GM12801 (cell line): ENCODE data around the gene CTBP1.

Experiments used
- TF ChIP-seq, protein P1 (sequence below): IDR thresholded peaks from one replicate; pipeline ENCODE4 v1.5.1; 2011; ENCODE audit warnings: control low read depth; ENCODE audit not compliant: insufficient read length; ENCODE audit errors: extremely low read depth

Gene CTBP1

DNA sequence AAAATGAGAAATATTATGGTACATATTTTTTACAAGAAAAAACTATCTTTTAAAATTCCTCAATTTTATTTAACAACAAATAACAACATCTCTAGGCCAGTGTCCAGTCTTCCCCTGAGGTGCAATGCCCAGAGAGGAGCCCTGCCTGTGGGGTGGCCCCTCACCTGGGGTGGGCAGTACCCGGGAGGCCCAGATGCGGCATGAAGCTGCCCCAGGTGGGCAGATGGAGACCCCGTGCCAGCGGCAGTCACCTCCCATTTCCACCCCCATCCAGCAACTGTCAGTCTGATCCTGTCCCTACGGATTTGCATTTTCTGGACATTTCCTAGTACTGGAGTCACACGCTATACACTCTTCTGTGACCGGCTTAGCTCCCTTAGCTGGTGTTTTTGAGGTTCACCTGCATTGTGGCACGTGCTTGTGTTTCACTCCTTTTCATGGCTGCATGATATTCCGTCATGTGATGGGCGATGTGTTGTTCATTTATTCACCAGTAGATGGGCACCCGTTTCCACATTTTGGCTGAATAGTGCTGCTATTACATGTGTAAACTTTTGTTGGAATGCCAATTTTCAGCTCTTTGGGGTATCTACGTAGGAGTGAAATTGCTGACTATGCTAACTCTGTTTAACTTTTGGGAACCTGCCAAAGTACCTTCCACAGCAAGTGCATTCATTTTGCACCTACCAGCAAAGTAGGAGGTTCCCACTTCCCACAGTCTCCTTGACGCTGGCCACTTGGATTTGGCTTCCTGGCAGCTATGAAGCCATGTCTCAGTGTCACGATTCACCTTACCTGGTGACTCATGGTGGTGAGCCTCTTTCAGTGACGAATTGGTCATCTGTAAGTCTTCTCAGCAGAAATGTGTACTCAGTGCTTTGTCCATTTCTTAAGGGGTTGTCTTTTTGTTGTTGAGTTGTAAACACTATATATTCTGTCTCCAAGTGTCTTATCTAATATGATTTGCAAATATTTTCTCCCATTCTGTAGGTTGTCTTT is 29.0 kb upstream of the CTBP1 start:
- TF ChIP-seq, protein P1, sequence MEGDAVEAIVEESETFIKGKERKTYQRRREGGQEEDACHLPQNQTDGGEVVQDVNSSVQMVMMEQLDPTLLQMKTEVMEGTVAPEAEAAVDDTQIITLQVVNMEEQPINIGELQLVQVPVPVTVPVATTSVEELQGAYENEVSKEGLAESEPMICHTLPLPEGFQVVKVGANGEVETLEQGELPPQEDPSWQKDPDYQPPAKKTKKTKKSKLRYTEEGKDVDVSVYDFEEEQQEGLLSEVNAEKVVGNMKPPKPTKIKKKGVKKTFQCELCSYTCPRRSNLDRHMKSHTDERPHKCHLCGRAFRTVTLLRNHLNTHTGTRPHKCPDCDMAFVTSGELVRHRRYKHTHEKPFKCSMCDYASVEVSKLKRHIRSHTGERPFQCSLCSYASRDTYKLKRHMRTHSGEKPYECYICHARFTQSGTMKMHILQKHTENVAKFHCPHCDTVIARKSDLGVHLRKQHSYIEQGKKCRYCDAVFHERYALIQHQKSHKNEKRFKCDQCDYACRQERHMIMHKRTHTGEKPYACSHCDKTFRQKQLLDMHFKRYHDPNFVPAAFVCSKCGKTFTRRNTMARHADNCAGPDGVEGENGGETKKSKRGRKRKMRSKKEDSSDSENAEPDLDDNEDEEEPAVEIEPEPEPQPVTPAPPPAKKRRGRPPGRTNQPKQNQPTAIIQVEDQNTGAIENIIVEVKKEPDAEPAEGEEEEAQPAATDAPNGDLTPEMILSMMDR: no peak

DNA sequence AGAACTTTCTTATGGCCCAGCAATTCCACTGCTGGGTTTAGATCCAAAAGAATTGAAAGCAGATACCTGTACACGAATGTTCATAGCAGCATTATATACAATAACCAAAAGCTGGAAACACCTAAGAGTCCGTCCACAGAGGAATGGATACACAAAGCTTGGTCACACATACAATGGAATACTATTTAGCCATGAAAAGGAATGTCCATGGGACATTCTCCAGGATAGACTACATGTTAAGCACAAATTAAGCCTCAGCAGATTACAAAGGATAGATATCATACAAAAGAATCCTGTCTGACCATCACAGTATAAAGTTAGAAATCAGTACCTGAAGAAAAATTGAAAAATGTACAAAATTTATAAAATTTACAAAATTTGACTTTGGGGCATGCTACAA is 28.1 kb upstream of the CTBP1 start:
- TF ChIP-seq, protein P1: no peak

DNA sequence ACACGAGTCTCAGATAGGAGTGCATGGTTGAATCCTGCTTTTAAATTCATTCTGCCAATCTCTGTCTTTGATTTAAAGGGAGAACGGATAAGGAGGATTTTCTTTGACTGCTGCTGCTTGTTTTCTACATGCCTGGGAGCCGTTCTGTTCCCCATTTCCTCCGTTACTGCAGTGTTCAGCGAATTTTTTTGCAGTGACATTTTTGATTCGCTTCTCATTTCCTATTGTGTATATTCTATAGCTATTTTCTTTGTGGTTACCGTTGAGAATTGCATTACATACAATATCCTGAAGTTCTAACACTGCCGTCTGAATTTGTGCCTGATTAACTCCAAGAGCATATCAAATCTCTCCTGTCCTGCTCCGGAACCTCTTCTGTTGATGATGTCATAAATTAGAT is 25.9 kb upstream of the CTBP1 start:
- TF ChIP-seq, protein P1: no peak

DNA sequence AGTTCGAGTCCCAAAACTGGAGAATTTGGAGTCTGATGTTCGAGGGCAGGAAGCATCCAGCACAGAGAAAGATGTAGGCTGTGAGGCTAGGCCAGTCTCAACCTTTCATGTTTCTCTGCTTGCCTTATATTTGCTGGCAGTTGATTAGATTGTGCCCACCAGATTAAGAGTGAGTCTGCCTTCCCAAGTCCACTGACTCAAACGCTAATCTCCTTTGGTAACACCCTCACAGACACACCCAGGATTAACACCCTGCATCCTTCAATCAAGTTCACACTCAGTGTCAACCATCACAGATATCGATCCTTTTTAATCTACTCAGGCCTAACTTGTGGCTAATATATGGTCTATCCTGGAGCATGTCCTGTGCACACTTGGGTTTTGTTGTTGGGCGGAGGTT is 22.8 kb upstream of the CTBP1 start:
- TF ChIP-seq, protein P1: no peak

DNA sequence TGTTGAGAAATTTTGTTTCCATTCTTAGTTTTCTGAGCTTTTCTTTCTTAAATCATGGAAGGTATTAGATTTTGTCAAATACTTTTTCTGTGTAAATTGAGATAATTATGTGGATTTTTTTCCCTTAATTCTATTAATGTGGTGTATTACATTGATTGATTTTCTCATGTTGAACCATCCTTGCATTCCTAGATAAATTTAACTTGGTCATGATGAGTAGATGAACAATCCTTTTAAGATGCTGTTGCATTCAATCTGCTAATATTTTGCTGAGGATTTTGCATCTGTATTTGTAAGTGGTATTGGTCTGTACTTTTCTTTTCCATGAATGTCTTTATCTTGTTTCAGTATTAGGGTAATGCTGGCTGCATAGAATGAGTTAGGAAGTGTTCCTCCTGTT is 20.3 kb upstream of the CTBP1 start:
- TF ChIP-seq, protein P1: no peak

DNA sequence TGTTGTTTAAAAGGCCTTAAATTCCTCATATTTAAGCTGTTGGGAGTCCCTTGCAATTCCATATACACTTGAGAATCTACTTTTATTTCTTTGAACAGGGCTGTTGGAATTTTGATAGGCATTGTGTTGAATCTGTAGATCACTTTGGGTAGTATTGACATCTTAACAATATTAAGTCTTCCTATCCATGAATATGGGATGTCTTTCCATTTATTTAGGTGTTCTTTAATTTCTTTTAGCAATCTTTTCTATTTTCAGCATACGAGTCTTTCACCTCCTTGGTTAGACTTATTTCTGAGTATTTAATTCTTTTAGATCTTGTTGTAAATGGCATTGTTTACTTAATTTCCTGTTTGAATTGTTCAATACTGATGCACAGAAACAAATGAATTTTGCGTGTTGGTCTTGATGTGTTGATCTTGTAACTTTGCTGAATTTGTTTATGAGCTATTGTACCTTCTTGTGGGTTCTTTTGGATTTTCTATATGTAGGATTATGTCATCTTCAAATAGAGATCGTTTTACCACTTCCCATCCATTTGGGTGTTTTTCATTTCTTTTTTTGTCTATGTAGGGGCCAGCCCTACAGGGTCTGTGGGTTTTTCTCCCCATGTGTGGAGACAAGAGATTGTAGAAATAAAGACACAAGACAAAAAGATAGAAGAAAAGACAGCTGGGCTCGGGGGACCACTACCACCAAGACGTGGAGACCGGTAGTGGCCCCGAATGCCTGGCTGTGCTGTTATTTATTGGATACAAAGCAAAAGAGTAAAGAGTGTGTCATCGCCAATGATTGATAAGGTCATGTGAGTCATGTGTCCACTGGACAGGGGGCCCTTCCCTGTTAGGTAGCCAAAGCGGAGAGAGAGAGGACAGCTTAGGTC is 18.2 kb upstream of the CTBP1 start:
- TF ChIP-seq, protein P1: no peak

DNA sequence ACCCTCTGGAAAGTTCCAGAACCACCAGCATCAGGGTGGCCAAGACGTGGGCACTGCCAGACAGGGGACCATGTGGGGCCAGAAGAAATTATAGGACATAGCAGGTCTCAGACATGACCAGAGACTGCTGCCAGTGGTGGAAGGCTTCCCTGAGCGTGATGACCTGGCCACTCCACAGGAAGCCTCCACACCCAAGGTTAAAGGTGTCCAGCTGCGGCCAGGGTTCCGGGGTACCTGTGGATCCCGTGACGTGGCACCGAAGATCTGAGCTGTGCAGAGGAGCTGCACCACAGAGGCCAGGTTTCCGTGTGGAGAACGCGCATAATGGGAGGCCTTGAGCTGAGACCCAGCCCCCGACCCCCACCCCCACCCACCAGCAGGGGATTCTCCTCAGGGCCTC is 16.4 kb upstream of the CTBP1 start:
- TF ChIP-seq, protein P1: no peak
